T-helper 17 cell (primary cell): Measurements from ENCODE around the gene TMEM254. TPM values are rescaled to one million over a fixed set of nuclear protein-coding genes. Genes with fewer than 3 reads are reported as not detected.
"Not testable (repeated sequence)": the region's sequence is repeated elsewhere in the genome, so short reads cannot be mapped to it uniquely, and the experiment has no call there.

Experiments
- ATAC-seq: fragments of 150-1000 bp; cut with Tn5 transposase; 2 replicates; pipeline ENCODE4 v1.10.0; 2021; ENCODE audit warnings: mild to moderate bottlenecking, moderate library complexity
- DNase-seq, 3 donors: peaks; one replicate each; pipeline versions ENCODE4 v3.0.0 to v3.0.0-alpha.2; 2020 to 2021
- H3K9me3 ChIP-seq: one replicate; pipeline ENCODE4 v1.7.0; 2013; ENCODE audit warnings: low read length, mild to moderate bottlenecking; ENCODE audit not compliant: control insufficient read depth, poor library complexity, severe bottlenecking
- H3K27ac Mint-ChIP-seq: one replicate; pipeline ENCODE4 v1.8.0; 2022; ENCODE audit warnings: mild to moderate bottlenecking, moderate library complexity, mixed read lengths
- H3K27me3 Mint-ChIP-seq: one replicate; pipeline ENCODE4 v1.8.0; 2022; ENCODE audit warnings: mixed read lengths
- H3K36me3 Mint-ChIP-seq: one replicate; pipeline ENCODE4 v1.8.0; 2022; ENCODE audit warnings: low read depth, mixed read lengths
- H3K4me1 Mint-ChIP-seq: one replicate; pipeline ENCODE4 v1.8.0; 2022; ENCODE audit warnings: mild to moderate bottlenecking, mixed read lengths
- H3K4me3 Mint-ChIP-seq: one replicate; pipeline ENCODE4 v1.8.0; 2022; ENCODE audit warnings: mild to moderate bottlenecking, moderate library complexity, mixed read lengths
- total RNA-seq, 4 donors: library from RNA in 2 of 4; stranded (reverse) in 2 of 4; gene quantifications; one replicate each; pipeline ENCODE4 v1.2.3 and lab custom pipeline; 2022 to 2026

The TMEM254 gene
- total RNA-seq, 2 donors from 2014 or later: 8.1 to 11.3 TPM

GRCh38 chr10:80055760-80056159 is 22.7 kb upstream of the TMEM254 start:
- Mint-ChIP-seq H3K4me1 (peaks cover 9% of the 10 kb centered on the region), H3K36me3 (no peaks in the 10 kb centered on the region), H3K27ac (no peak overlapping the region), H3K4me3 (no peak overlapping the region), H3K27me3 (no peaks in the 10 kb centered on the region)
- DNase-seq (no peak), ATAC-seq (no peak)
- H3K9me3 ChIP-seq: no peaks in the 10 kb centered on the region

GRCh38 chr10:80057171-80057570 is 21.3 kb upstream of the TMEM254 start:
- ATAC-seq (no peak), DNase-seq (no peak)
- Mint-ChIP-seq H3K27ac (peak overlapping the region; percentile 71), H3K4me3 (no peak overlapping the region), H3K4me1 (peaks cover 9% of the 10 kb centered on the region), H3K27me3 (peaks cover 4% of the 10 kb centered on the region), H3K36me3 (no peaks in the 10 kb centered on the region)
- H3K9me3 ChIP-seq: no peaks in the 10 kb centered on the region

GRCh38 chr10:80064120-80064886 is 14.2 kb upstream of the TMEM254 start:
- no peak overlapping the region for H3K27ac Mint-ChIP-seq

GRCh38 chr10:80066809-80067208 is 11.7 kb upstream of the TMEM254 start:
- H3K4me1 Mint-ChIP-seq: no peaks in the 10 kb centered on the region
- no peak overlapping the region for H3K4me3 Mint-ChIP-seq
- H3K27me3 Mint-ChIP-seq: peaks cover 8% of the 10 kb centered on the region
- H3K9me3 ChIP-seq: no peaks in the 10 kb centered on the region
- DNase-seq (no peak), ATAC-seq (no peak)
- H3K27ac Mint-ChIP-seq: no peak overlapping the region
- H3K36me3 Mint-ChIP-seq: no peaks in the 10 kb centered on the region

More at GRCh38 chr10:80064120-80064886, 14.2 kb upstream of the TMEM254 start:
- no peaks in the 10 kb centered on the region for H3K36me3 Mint-ChIP-seq
- DNase-seq (no peak), ATAC-seq (no peak)
- peaks cover 8% of the 10 kb centered on the region for H3K27me3 Mint-ChIP-seq
- H3K4me1 Mint-ChIP-seq: no peaks in the 10 kb centered on the region
- no peaks in the 10 kb centered on the region for H3K9me3 ChIP-seq
- no peak overlapping the region for H3K4me3 Mint-ChIP-seq

- not testable (repeated sequence) for H3K4me1 Mint-ChIP-seq, H3K27ac Mint-ChIP-seq, H3K9me3 ChIP-seq, H3K4me3 Mint-ChIP-seq, DNase-seq, ATAC-seq, H3K27me3 Mint-ChIP-seq, H3K36me3 Mint-ChIP-seq
Observed at GRCh38 chr10:80067821-80068220, 10.6 kb upstream of the TMEM254 start.

GRCh38 chr10:80068270-80068669 is 10.2 kb upstream of the TMEM254 start:
- DNase-seq (no peak), ATAC-seq (no peak)
- H3K36me3 Mint-ChIP-seq: no peaks in the 10 kb centered on the region
- no peak overlapping the region for H3K27ac Mint-ChIP-seq
- H3K4me1 Mint-ChIP-seq: no peaks in the 10 kb centered on the region
- no peak overlapping the region for H3K4me3 Mint-ChIP-seq
- H3K9me3 ChIP-seq: no peaks in the 10 kb centered on the region
- no peaks in the 10 kb centered on the region for H3K27me3 Mint-ChIP-seq

GRCh38 chr10:80070057-80070456 is 8.4 kb upstream of the TMEM254 start:
- no peaks in the 10 kb centered on the region for H3K4me1 Mint-ChIP-seq
- H3K27me3 Mint-ChIP-seq: no peaks in the 10 kb centered on the region
- no peaks in the 10 kb centered on the region for H3K36me3 Mint-ChIP-seq
- DNase-seq (no peak), ATAC-seq (no peak)
- no peak overlapping the region for H3K27ac Mint-ChIP-seq
- H3K4me3 Mint-ChIP-seq: no peak overlapping the region
- H3K9me3 ChIP-seq: no peaks in the 10 kb centered on the region

GRCh38 chr10:80072584-80072983 is 5.9 kb upstream of the TMEM254 start:
- H3K27ac Mint-ChIP-seq: no peak overlapping the region
- no peak overlapping the region for H3K4me3 Mint-ChIP-seq
- no peaks in the 10 kb centered on the region for H3K36me3 Mint-ChIP-seq
- no peak for DNase-seq
- H3K9me3 ChIP-seq: no peaks in the 10 kb centered on the region
- no peaks in the 10 kb centered on the region for H3K27me3 Mint-ChIP-seq
- no peak for ATAC-seq
- H3K4me1 Mint-ChIP-seq: peaks cover 4% of the 10 kb centered on the region

- no peaks in the 10 kb centered on the region for H3K9me3 ChIP-seq
- ATAC-seq (no peak), DNase-seq (no peak)
- Mint-ChIP-seq H3K27ac (no peak overlapping the region), H3K36me3 (no peaks in the 10 kb centered on the region), H3K27me3 (no peaks in the 10 kb centered on the region), H3K4me3 (no peak overlapping the region), H3K4me1 (peaks cover 20% of the 10 kb centered on the region)
Observed at GRCh38 chr10:80075781-80076180, 2.7 kb upstream of the TMEM254 start.

GRCh38 chr10:80077869-80078447 is 507 bp upstream of the TMEM254 start:
- ATAC-seq (no peak), DNase-seq (no peak)
- peak overlapping the region; percentile 98 for H3K4me3 Mint-ChIP-seq
- no peaks in the 10 kb centered on the region for H3K27me3 Mint-ChIP-seq
- peaks cover 20% of the 10 kb centered on the region for H3K4me1 Mint-ChIP-seq
- peak overlapping the region; percentile 97 for H3K27ac Mint-ChIP-seq
- peaks cover 2% of the 10 kb centered on the region for H3K36me3 Mint-ChIP-seq
- no peaks in the 10 kb centered on the region for H3K9me3 ChIP-seq

- peak overlapping the region; percentile 98 for H3K4me3 Mint-ChIP-seq
- peaks cover 2% of the 10 kb centered on the region for H3K36me3 Mint-ChIP-seq
- peak overlapping the region; percentile 97 for H3K27ac Mint-ChIP-seq
- ATAC-seq (no peak), DNase-seq (no peak)
- H3K27me3 Mint-ChIP-seq: no peaks in the 10 kb centered on the region
- H3K4me1 Mint-ChIP-seq: peaks cover 20% of the 10 kb centered on the region
- no peaks in the 10 kb centered on the region for H3K9me3 ChIP-seq
Observed at GRCh38 chr10:80079312-80079719, 851 bp downstream of the TMEM254 start.

GRCh38 chr10:80081026-80081425 is 2.6 kb downstream of the TMEM254 start:
- Mint-ChIP-seq H3K27ac (no peak overlapping the region), H3K36me3 (peaks cover 2% of the 10 kb centered on the region), H3K4me1 (peaks cover 18% of the 10 kb centered on the region), H3K27me3 (no peaks in the 10 kb centered on the region), H3K4me3 (no peak overlapping the region)
- no peak for DNase-seq
- no peaks in the 10 kb centered on the region for H3K9me3 ChIP-seq
- ATAC-seq: no peak

- ATAC-seq (no peak), DNase-seq (no peak)
- Mint-ChIP-seq H3K27ac (no peak overlapping the region), H3K4me1 (peaks cover 18% of the 10 kb centered on the region), H3K4me3 (no peak overlapping the region), H3K27me3 (no peaks in the 10 kb centered on the region), H3K36me3 (peaks cover 2% of the 10 kb centered on the region)
- no peaks in the 10 kb centered on the region for H3K9me3 ChIP-seq
Observed at GRCh38 chr10:80081801-80082750, 3.6 kb downstream of the TMEM254 start.
